HUES48 (cell line): Measurements from ENCODE around the gene BST2.

Experiments
- H3K27ac ChIP-seq: one replicate; pipeline ENCODE4 v1.7.0; 2013; ENCODE audit warnings: low read depth, low read length, inconsistent platforms
- H3K27me3 ChIP-seq: 2 replicates; pipeline ENCODE4 v1.6.1; 2013; ENCODE audit warnings: mild to moderate bottlenecking, low read length; ENCODE audit not compliant: control insufficient read depth, insufficient read depth
- H3K36me3 ChIP-seq: 2 replicates; pipeline ENCODE4 v1.6.1; 2013; ENCODE audit warnings: low read length; ENCODE audit not compliant: control insufficient read depth, insufficient read depth
- H3K4me1 ChIP-seq: 2 replicates; pipeline ENCODE4 v1.6.1; 2013; ENCODE audit warnings: mild to moderate bottlenecking, low read length; ENCODE audit not compliant: control insufficient read depth, insufficient read depth
- H3K4me3 ChIP-seq: 2 replicates; pipeline ENCODE4 v1.5.1; 2013; ENCODE audit warnings: mild to moderate bottlenecking, low read depth, low read length
- H3K9ac ChIP-seq: 2 replicates; pipeline ENCODE4 v1.6.1; 2013; ENCODE audit warnings: mild to moderate bottlenecking, low read depth, low read length, moderate library complexity
- H3K9me3 ChIP-seq: 2 replicates; pipeline ENCODE4 v1.6.1; 2013; ENCODE audit warnings: low read length; ENCODE audit not compliant: control insufficient read depth, insufficient read depth

Gene BST2, protein sequence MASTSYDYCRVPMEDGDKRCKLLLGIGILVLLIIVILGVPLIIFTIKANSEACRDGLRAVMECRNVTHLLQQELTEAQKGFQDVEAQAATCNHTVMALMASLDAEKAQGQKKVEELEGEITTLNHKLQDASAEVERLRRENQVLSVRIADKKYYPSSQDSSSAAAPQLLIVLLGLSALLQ

DNA sequence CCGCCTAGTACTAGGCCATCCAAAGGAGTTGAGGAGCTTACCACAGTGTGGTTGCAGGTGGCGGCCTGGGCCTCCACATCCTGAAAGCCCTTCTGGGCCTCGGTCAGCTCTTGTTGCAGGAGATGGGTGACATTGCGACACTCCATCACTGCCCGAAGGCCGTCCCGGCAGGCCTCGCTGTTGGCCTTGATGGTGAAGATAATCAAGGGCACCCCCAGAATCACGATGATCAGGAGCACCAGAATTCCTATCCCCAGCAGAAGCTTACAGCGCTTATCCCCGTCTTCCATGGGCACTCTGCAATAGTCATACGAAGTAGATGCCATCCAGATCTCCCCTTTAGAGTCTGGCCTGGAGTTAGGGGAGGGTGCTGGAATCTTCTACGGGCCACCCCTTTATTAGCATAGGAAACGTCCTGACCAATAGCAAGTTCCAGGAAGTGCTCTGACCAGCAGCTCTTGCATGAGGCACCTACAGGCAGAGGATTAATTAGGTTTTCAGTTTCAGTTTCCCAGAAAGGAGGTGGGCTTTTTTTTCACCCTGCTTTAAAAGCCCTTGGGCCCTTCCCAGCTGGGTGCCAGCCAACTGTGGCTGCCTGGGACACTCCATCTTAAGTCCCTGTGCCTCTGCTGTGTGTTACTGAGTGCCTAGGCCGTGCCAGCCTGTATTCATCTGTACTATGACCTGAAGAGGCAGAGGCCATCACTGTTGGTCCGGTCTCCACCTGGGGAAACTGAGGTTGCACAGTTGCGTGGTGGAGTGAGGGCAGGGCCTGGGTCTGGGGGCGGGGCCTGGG lies at the start of gene BST2:
BST2 (minus strand) TSS at position 381 of the 796 bp plus-strand sequence; CDS start at position 326, 55 bp downstream.
- H3K4me1 ChIP-seq, result peaks cover 8% of the 10 kb centered on the region; the same call in 1 of the 2 replicates
- H3K27me3 ChIP-seq, result no peaks in the 10 kb centered on the region
- H3K9ac ChIP-seq, result peak within 1 kb of the TSS; percentile 67
- H3K4me3 ChIP-seq, result peak within 1 kb of the TSS; percentile 60
- no peaks in the 10 kb centered on the region for H3K9me3 ChIP-seq
- H3K27ac ChIP-seq, result peak within 1 kb of the TSS; percentile 95
- no peaks in the 10 kb centered on the region; the same call in 1 of the 2 replicates for H3K36me3 ChIP-seq

DNA sequence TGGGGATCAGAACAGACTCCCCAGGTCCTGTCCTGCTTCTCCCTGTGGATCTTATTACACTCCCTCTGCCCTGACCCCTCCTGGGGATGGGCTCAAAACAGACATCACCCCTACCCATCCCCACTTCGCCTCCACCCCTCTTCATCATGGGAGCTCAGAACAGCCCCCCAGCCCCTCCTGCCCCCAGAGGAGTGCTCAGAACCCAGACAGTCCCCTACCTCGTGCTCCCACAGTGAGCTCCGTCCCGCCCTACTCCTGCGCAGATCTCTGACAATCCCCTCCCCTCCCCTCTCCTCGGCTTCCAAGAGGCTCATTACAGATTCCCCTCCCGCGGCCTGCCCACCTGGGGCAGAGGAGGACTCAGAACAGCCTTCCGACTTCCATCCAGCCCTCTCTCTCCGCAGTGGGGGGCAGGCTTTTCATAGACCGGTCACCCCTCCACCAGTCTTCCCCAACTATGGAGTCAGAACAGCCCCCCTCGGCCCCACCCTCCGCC lies 49.2 kb upstream of the BST2 start:
- H3K4me1 ChIP-seq, result no peaks in the 10 kb centered on the region
- peak overlapping the region; percentile 52; the same call in 1 of the 2 replicates for H3K4me3 ChIP-seq
- H3K27me3 ChIP-seq, result peaks cover 37% of the 10 kb centered on the region
- no peak overlapping the region for H3K27ac ChIP-seq
- no peaks in the 10 kb centered on the region for H3K9me3 ChIP-seq
- no peak overlapping the region for H3K9ac ChIP-seq
- no peaks in the 10 kb centered on the region for H3K36me3 ChIP-seq

DNA sequence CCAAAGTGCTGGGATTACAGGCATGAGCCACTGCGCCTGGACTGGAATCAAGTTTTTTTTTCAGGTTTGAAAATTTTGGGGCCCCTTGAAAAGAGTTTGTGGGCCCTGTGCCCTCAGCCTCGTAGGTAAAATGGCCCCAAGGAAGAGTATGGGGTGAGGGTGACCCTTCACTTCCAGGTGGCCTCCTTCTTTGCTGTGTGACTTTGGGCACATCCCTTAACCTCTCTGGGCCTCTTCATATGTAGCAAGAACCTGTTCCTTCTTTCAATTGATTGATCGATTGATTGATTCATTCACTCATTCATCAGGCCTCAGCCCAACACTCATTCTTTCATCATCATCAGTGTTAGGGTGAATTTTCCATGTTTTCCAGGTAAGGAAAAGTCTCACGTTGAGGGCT lies 46.4 kb upstream of the BST2 start:
- Histone ChIP-seq H3K4me1 (peaks cover 5% of the 10 kb centered on the region; the same call in 1 of the 2 replicates), H3K9ac (no peak overlapping the region), H3K4me3 (no peak overlapping the region), H3K27me3 (peaks cover 39% of the 10 kb centered on the region), H3K27ac (no peak overlapping the region), H3K36me3 (no peaks in the 10 kb centered on the region), H3K9me3 (no peaks in the 10 kb centered on the region)

DNA sequence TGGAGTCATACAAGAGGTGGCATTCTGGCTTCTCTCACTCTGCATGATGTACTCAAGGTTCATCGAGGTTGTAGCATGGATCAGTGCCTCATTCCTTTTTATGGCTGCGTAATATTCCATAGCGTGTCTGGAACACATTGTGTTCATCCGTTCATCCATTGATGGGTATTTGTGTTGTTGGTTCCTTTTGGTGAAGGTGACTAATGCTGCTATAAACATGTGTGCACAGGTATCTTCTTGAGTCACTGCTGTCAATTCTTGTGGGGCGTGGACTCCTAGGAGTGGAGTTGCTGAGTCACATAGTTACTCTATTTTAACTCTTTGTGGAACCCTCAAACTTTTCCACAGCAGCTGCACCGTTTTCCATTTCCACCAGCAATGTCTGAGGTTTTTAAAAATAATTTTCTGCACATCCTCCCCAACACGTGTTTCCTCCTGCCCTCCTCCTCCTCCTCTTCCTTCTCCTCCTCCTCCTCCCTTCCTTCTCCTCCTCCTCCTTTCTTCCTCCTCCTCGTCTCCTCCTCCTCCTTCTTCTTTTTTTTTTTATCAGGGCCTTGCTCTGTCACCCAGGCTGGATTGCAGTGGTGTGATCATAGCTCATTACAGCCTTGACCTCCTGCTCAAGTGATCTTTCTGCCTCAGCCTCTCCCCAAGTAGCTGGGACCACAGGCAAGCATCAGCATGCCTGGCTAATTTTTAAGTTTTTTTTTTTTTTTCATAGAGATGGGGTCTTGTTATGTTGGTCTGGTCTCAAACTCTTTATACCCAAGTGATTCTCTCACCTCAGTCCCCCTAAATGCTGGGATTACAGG lies 45.0 kb upstream of the BST2 start:
- no peaks in the 10 kb centered on the region for H3K36me3 ChIP-seq
- no peak overlapping the region for H3K9ac ChIP-seq
- no peak overlapping the region for H3K27ac ChIP-seq
- no peak overlapping the region for H3K4me3 ChIP-seq
- no peaks in the 10 kb centered on the region for H3K9me3 ChIP-seq
- peaks cover 35% of the 10 kb centered on the region for H3K27me3 ChIP-seq
- peaks cover 5% of the 10 kb centered on the region; the same call in 1 of the 2 replicates for H3K4me1 ChIP-seq

DNA sequence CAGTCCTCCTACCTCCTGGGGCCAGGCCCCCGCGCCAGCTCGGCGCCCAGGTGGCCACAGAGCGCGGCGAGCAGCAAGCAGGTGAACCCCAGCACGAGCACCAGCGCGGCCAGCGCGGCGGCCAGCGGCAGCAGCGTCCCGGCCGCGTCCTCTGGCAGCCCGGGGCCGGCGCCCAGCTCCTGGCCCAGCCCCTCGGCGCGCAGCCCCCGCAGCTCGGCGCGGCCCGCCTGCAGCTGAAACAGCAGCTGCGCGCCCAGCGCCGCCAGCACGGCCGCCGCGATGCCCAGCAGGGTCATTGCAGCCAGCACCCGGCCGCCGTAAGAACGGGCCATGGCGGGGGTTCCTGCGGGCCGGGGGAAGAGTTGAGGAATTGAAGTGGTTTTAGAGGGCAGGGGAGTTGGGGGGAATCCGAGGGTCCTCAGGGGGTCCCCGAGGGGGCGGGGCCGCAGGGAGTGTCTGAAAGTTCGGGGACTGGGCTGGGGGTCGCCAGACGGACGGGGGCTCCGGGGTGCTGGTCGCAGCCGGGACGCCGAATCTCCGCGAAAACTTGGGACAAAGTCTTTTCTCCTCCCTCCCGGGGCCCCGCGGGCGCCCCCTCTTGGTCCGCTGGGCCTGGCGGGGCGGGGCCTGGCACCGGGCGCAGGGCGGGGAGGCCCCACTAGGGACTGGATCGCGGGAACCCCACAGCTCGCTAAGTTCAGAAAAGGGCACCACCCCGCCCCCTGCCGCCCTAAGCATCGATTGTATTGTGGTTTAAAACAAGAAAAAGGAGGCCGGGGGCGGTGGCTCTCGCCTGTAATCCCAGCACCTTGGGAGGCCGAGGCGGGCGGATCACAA lies 42.9 kb upstream of the BST2 start, which contains the start of gene TMEM221:
TMEM221 (minus strand) TSS at position 538 of the 837 bp plus-strand sequence; CDS start at position 332, 206 bp downstream.
- no peaks in the 10 kb centered on the region for H3K36me3 ChIP-seq
- peaks cover 18% of the 10 kb centered on the region for H3K27me3 ChIP-seq
- peak within 1 kb of the TSS; percentile 64 for H3K4me3 ChIP-seq
- no peak within 1 kb of the TSS for H3K27ac ChIP-seq
- H3K4me1 ChIP-seq, result peaks cover 5% of the 10 kb centered on the region; the same call in 1 of the 2 replicates
- peak within 1 kb of the TSS; percentile 40; the same call in 1 of the 2 replicates for H3K9ac ChIP-seq
- H3K9me3 ChIP-seq, result no peaks in the 10 kb centered on the region

DNA sequence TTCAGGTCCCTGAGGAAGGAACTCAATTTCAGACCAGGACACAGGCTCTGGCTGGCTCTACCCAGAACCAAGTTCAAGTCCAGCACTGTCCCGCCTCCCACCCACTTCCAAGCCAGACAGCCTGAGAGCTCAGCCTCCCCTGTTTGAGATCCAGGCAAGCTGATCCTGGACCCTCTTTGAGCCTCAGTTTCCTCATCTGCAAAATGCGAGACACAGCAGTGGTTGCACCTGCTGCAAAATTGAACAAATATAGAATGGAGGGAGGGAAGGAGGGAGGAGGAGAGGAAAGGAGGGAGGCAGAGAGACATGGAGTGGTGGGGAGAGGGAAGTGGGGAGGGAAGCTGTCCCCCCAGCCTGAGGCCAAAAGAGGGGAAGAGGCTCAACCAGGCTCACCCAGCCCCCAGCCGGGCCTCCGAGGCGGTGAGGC lies 42.3 kb upstream of the BST2 start:
- H3K27ac ChIP-seq, result no peak overlapping the region
- peak overlapping the region; percentile 64 for H3K4me3 ChIP-seq

DNA sequence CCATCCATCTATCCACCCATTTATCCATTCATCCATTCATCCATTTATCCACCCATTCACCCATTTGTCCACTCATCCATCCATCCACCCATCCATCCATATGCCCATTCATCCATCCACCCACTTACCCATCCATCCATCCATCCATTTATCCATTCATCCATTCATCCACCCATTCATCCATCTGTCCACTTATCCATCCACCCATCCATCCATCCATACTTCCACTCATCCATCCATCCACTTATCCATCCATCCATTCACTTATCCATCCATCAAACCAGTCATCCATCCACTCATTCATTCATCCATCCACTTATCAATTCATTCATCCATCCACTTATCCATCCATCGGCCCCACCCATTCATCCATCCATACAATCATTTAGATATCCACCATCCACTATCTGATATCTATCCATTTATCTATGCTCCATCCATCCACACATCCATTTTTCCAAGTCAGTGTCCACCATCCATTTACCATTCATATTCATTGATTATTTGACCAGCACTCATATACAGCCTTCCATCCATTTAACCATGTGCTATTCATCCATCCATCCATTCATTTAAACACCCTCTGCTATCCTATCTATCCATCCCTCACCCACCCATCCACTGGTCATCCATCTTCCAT lies 40.2 kb upstream of the BST2 start:
- Histone ChIP-seq H3K4me1 (peaks cover 5% of the 10 kb centered on the region; the same call in 1 of the 2 replicates), H3K27me3 (peaks cover 18% of the 10 kb centered on the region)

More for the DNA sequence above, 42.3 kb upstream of the BST2 start:
- H3K27me3 ChIP-seq, result peaks cover 18% of the 10 kb centered on the region
- no peaks in the 10 kb centered on the region for H3K9me3 ChIP-seq
- H3K9ac ChIP-seq, result peak overlapping the region; percentile 40; the same call in 1 of the 2 replicates
- no peaks in the 10 kb centered on the region for H3K36me3 ChIP-seq
- H3K4me1 ChIP-seq, result peaks cover 5% of the 10 kb centered on the region; the same call in 1 of the 2 replicates

DNA sequence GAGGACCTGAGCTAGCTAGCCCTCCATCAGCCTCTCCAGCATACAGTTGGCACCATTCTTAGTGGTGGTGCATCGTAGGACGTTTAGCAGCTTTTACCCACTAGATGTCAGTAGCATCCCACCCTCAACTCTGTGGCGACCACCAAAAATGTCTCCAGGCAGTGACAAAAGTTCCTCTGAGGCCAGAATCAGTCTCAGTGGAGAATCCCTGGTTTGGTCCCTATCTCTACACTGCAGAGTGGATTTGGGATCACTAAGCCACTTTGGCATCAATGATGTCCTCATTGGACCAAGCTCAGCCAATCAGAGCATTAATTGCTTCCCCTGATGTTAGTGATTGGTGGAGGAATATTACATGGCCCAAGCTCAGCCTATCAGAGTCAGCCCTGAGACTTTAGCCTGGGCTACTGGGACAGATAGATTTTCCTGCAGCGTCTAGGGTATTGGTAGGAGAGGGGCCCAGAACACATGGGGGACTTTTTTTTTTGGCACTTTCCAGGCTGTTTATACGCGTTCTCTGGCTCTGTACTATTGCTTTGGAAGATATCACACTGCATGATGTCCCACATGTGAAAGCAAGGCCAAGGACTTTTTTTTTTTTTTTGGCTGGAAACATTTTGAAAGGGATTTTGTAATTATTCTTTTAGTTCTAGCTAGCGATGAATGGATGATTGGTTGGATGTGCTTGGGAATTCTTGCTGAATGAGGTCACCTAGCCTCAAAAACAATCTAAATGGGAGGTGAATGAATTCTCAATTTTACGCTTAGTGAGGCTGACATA lies 36.0 kb upstream of the BST2 start:
- no peak overlapping the region for H3K4me3 ChIP-seq
- H3K27me3 ChIP-seq, result peaks cover 4% of the 10 kb centered on the region
- no peaks in the 10 kb centered on the region for H3K9me3 ChIP-seq
- no peak overlapping the region for H3K9ac ChIP-seq
- no peaks in the 10 kb centered on the region for H3K4me1 ChIP-seq
- no peak overlapping the region for H3K27ac ChIP-seq
- no peaks in the 10 kb centered on the region for H3K36me3 ChIP-seq

More for the DNA sequence above, 40.2 kb upstream of the BST2 start:
- Histone ChIP-seq H3K4me3 (no peak overlapping the region), H3K27ac (no peak overlapping the region), H3K36me3 (no peaks in the 10 kb centered on the region), H3K9me3 (no peaks in the 10 kb centered on the region), H3K9ac (no peak overlapping the region)

DNA sequence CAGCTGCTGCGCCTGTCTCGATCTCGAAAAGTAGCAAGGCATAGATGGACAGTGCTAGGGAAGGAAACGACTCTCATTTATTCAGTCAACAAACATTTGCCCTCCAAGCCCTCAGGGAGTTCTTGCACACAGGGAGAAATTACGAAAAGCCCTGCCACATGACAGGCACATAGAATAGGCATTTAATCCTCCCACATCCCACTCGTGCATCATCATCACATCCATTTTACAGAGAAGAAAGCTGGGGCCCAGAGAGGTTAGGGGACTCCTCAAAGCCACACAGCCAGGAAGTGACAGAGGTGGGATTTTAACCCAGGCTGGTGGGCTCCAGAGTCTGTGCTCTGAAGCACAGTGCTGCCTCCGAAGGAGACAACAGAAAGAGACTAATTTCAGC lies 31.4 kb upstream of the BST2 start:
- no peak overlapping the region for H3K9ac ChIP-seq
- H3K4me1 ChIP-seq, result no peaks in the 10 kb centered on the region
- H3K4me3 ChIP-seq, result no peak overlapping the region

More for the DNA sequence above, 31.4 kb upstream of the BST2 start:
- Histone ChIP-seq H3K27ac (no peak overlapping the region), H3K9me3 (no peaks in the 10 kb centered on the region), H3K36me3 (no peaks in the 10 kb centered on the region), H3K27me3 (no peaks in the 10 kb centered on the region)
